Common myeloid progenitor, CD34-positive (primary cell): ENCODE measurements around the gene GLRX5.

Source experiments
- CTCF ChIA-PET: fragments of 350-600 bp; sonication (Branson Sonifier 250); formaldehyde crosslinking; loops from one replicate; lab custom pipeline; 2021; ENCODE audit warnings: antibody characterized with exemption; lab: Charles Lee
- POLR2A ChIA-PET: fragments of 350-600 bp; sonication (Branson Sonifier 250); formaldehyde crosslinking; loops from one replicate; lab custom pipeline; 2021; ENCODE audit warnings: antibody characterized with exemption; lab: Charles Lee
- DNase-seq, 3 donors: peaks; one replicate each; pipeline versions ENCODE4 v3.0.0 to v3.0.0-alpha.2; 2013
- H3K27ac ChIP-seq, 2 experiments: 1 replicate in 1 of 2; 2 replicates in 1 of 2; pipeline ENCODE4 v1.7.0; 2013; ENCODE audit warnings: inconsistent platforms in 2 of 2, low read length in 2 of 2, mild to moderate bottlenecking in 2 of 2, low read depth in 1 of 2, moderate library complexity in 1 of 2; ENCODE audit not compliant: severe bottlenecking in 2 of 2, insufficient read depth in 1 of 2, poor library complexity in 1 of 2
- H3K27me3 ChIP-seq, 5 experiments: replicated peaks in 2 of 5; 1 replicate in 3 of 5; 2 replicates in 2 of 5; pipeline versions ENCODE4 v1.6.1 to v1.7.0; 2013; ENCODE audit warnings: low read length in 4 of 5, mild to moderate bottlenecking in 2 of 5, moderate library complexity in 2 of 5, inconsistent platforms in 1 of 5; ENCODE audit not compliant: insufficient read depth in 5 of 5, control insufficient read depth in 4 of 5
- H3K36me3 ChIP-seq, 4 experiments: 1 replicate in 2 of 4; 2 replicates in 2 of 4; pipeline versions ENCODE4 v1.6.1 to v1.7.0; 2013; ENCODE audit warnings: low read length in 3 of 4, control low read depth in 1 of 4, mild to moderate bottlenecking in 1 of 4; ENCODE audit not compliant: control insufficient read depth in 4 of 4, insufficient read depth in 4 of 4
- H3K4me1 ChIP-seq, 4 experiments: 1 replicate in 3 of 4; 2 replicates in 1 of 4; pipeline versions ENCODE4 v1.6.1 to v1.7.1; 2013; ENCODE audit warnings: low read length in 3 of 4, mild to moderate bottlenecking in 3 of 4, control low read depth in 1 of 4, inconsistent platforms in 1 of 4, moderate library complexity in 1 of 4; ENCODE audit not compliant: control insufficient read depth in 4 of 4, insufficient read depth in 4 of 4; ENCODE audit errors: control extremely low read depth in 1 of 4
- H3K4me3 ChIP-seq, 7 experiments: 1 replicate in 4 of 7; 2 replicates in 3 of 7; pipeline versions ENCODE4 v1.5.1 to v1.7.0; 2013; ENCODE audit warnings: mild to moderate bottlenecking in 7 of 7, low read length in 6 of 7, moderate library complexity in 6 of 7, inconsistent platforms in 2 of 7, low read depth in 2 of 7, control low read depth in 1 of 7; ENCODE audit not compliant: insufficient read depth in 4 of 7, control insufficient read depth in 1 of 7; ENCODE audit errors: extremely low read depth in 1 of 7
- H3K9me3 ChIP-seq, 5 experiments: 1 replicate in 4 of 5; 2 replicates in 1 of 5; pipeline versions ENCODE4 v1.6.1 to v1.7.1; 2013; ENCODE audit warnings: low read length in 4 of 5, mild to moderate bottlenecking in 2 of 5, inconsistent platforms in 1 of 5, low read depth in 1 of 5, moderate library complexity in 1 of 5; ENCODE audit not compliant: control insufficient read depth in 4 of 5, insufficient read depth in 2 of 5; ENCODE audit errors: control extremely low read depth in 1 of 5
- WGBS: methylation state at CpG from one replicate; pipeline ENCODE4 v1.1.5; 2013; ENCODE audit not compliant: insufficient coverage; 5-methylcytosine and 5-hydroxymethylcytosine counted together

The GLRX5 gene

GRCh38 chr14:95526483-95527386 lies 8.1 kb upstream of the GLRX5 start:
- no peaks in the 10 kb centered on the region for H3K27me3 ChIP-seq
- peak overlapping the region in 1 of 7 experiments; percentile 12 for H3K4me3 ChIP-seq
- peaks cover 13 to 63% (median 39%) of the 10 kb centered on the region in 4 experiments for H3K4me1 ChIP-seq
- H3K36me3 ChIP-seq: peaks cover 0 to 20% (median 6%) of the 10 kb centered on the region in 4 experiments
- no peaks in the 10 kb centered on the region for H3K9me3 ChIP-seq
- DNase-seq: peak in 2 of 3 donors; percentile 38 to 69
- H3K27ac ChIP-seq: no peak overlapping the region
- WGBS: 18% methylated on average over 4 of the region's 9 CpGs
- ChIA-PET CTCF (interaction anchor here (0.6 to 14.8 kb wide), 23 partner anchors 8 to 796 kb away, joined by 3 to 259 read pairs (median 5); partner anchors contain the start of gene SYNE3), POLR2A (interaction anchor here (1.0 kb wide), 1 partner anchor 31 kb away, joined by 3 read pairs; no protein-coding TSS in a partner anchor)

DNA sequence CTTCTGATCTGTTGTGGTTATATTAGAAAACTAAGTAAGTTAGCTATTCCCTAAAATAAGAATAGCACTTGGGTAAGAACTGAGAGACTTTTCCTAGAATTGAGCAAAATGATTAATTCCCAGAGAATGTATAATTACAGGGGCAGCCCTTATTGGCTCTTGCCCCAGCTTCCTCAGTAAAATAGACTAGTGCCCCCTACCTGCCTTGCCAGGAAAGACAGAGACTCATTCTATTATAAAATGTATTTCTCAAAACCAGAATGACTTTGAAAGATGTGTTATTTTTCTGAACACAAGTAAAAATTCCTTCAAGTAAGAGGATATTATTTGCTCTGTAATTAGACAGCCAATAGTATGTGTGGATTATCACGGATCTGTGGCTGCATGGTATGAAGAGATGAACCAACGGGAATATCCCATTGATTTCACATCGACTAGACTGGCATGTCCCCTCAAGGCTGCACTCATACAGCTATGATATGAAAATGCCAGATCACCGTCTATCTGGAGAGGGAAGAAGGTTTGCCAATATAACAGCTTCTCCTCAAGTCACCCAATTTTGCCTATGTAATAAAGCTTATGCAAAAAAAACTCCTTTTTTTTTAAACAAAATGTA lies 7.4 kb upstream of the GLRX5 start:
- Histone ChIP-seq H3K4me3 (peak overlapping the region in 1 of 7 experiments; percentile 12), H3K27ac (no peak overlapping the region), H3K4me1 (peaks cover 17 to 65% (median 43%) of the 10 kb centered on the region in 4 experiments), H3K36me3 (peaks cover 0 to 22% (median 6%) of the 10 kb centered on the region in 4 experiments), H3K9me3 (no peaks in the 10 kb centered on the region), H3K27me3 (no peaks in the 10 kb centered on the region)
- ChIA-PET CTCF (interaction anchor here (0.6 to 14.8 kb wide), 23 partner anchors 9 to 797 kb away, joined by 3 to 259 read pairs (median 5); partner anchors contain the start of gene SYNE3), POLR2A (interaction anchor here (1.0 kb wide), 1 partner anchor 32 kb away, joined by 3 read pairs; no protein-coding TSS in a partner anchor)
- WGBS: 84% methylated on average over 3 of the region's 4 CpGs
- peak; percentile 56 to 72 (median 65) for DNase-seq

- H3K4me3 ChIP-seq: no peak overlapping the region
Measured at GRCh38 chr14:95529216-95529615, 5.6 kb upstream of the GLRX5 start.

DNA sequence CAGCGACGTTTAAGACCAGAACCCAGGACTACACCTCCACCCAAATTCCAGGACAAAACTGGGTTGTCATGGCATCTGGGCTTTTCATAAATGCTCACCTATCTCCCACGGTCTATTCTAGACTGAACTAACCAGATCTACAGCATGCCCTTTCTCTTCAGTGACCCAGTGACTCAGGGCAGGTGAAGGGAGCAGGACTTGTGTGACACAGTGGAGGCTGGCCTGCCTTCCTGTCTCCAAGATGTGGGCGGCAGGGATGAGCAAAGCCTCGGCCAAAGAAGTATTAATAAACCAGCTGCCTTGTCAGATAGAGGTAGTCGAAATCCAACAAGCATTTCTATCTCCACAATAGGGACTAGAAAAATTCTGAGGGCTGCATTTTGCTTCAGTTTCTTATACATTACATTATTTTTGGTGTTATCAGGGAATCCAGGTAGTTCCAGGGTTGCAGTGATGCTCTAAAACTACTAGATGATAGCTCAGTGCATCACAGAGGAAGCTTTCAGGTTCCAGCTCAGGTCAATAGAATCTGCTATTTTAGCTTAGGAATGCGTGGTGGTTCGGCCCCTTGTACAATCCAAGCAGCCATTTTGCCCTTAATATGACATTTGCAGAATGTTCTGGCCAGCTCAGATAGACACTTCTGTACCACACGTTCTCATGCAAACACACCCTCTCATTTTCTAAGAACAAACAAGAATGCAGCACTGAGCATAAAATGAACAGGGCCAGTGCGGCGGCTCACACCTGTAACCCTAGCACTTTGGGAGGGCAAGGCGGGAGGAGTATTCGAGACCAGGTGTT lies 4.2 kb upstream of the GLRX5 start:
- ChIA-PET POLR2A (no interaction called here), CTCF (interaction anchor here (1.7 to 14.8 kb wide), 3 partner anchors 12 to 83 kb away, joined by 3 to 259 read pairs (median 5); no protein-coding TSS in a partner anchor)
- H3K4me3 ChIP-seq: no peak overlapping the region
- peaks cover 0 to 25% (median 6%) of the 10 kb centered on the region in 4 experiments for H3K36me3 ChIP-seq
- WGBS: 95% methylated on average over 4 of the region's 13 CpGs
- H3K9me3 ChIP-seq: no peaks in the 10 kb centered on the region
- DNase-seq: no peak
- H3K27me3 ChIP-seq: no peaks in the 10 kb centered on the region
- H3K27ac ChIP-seq: peak overlapping the region; percentile 13 to 97
- H3K4me1 ChIP-seq: peaks cover 12 to 49% (median 34%) of the 10 kb centered on the region in 4 experiments

More at GRCh38 chr14:95529216-95529615, 5.6 kb upstream of the GLRX5 start:
- ChIA-PET POLR2A (no interaction called here), CTCF (interaction anchor here (1.0 to 14.8 kb wide), 8 partner anchors 10 to 99 kb away, joined by 3 to 259 read pairs (median 4); partner anchors contain the start of gene SYNE3)
- Histone ChIP-seq H3K36me3 (peaks cover 0 to 25% (median 6%) of the 10 kb centered on the region in 4 experiments), H3K27ac (peak overlapping the region in 1 of 2 experiments; percentile 19), H3K27me3 (no peaks in the 10 kb centered on the region), H3K9me3 (no peaks in the 10 kb centered on the region), H3K4me1 (peaks cover 12 to 57% (median 40%) of the 10 kb centered on the region in 4 experiments)
- no peak for DNase-seq
- 80% methylated on average over 4 of the region's 7 CpGs for WGBS

- WGBS: 0% methylated on average over 1 of the region's 3 CpGs
- ChIA-PET CTCF (interaction anchor here (1.7 to 14.8 kb wide), 3 partner anchors 13 to 84 kb away, joined by 3 to 259 read pairs (median 5); no protein-coding TSS in a partner anchor), POLR2A (no interaction called here)
- Histone ChIP-seq H3K4me1 (peaks cover 17 to 54% (median 38%) of the 10 kb centered on the region in 4 experiments), H3K36me3 (peaks cover 0 to 25% (median 6%) of the 10 kb centered on the region in 4 experiments), H3K9me3 (no peaks in the 10 kb centered on the region), H3K27ac (peak overlapping the region; percentile 13 to 97), H3K4me3 (no peak overlapping the region), H3K27me3 (no peaks in the 10 kb centered on the region)
- DNase-seq: no peak
Measured at GRCh38 chr14:95531473-95531872, 3.4 kb upstream of the GLRX5 start.

DNA sequence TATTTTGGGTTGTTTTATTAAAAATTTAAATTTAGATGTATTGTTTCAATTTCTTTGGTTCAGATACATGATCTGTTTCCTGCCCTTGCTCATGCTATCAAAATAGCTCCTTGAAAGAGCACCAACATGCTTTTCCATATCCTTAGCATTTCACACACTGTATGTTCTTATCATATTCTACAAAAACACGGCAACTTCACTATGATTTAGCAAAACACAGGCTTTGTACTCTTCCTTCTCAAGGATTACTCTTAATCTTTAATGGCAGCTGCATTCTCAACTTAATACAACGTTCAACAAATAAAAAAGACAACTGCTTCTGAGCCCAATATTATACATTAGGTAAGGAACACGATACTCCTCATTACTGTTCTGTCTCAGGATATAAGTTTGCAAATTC lies 2.9 kb upstream of the GLRX5 start:
- peak overlapping the region; percentile 13 to 97 for H3K27ac ChIP-seq
- POLR2A ChIA-PET: no interaction called here
- whole genome bisulfite sequencing: 55% methylated on average over 3 of the region's 3 CpGs
- CTCF ChIA-PET: interaction anchor here (1.7 to 14.8 kb wide), 3 partner anchors 14 to 84 kb away, joined by 3 to 259 read pairs (median 5); no protein-coding TSS in a partner anchor
- H3K4me3 ChIP-seq: peak overlapping the region in 4 of 7 experiments; percentile 22 to 87 (median 78)
- no peaks in the 10 kb centered on the region for H3K27me3 ChIP-seq
- H3K9me3 ChIP-seq: no peaks in the 10 kb centered on the region
- no peak for DNase-seq
- peaks cover 0 to 25% (median 6%) of the 10 kb centered on the region in 4 experiments for H3K36me3 ChIP-seq
- H3K4me1 ChIP-seq: peaks cover 17 to 54% (median 37%) of the 10 kb centered on the region in 4 experiments
